Stomach (tissue), 4 donors: Measurements from ENCODE around the gene RAB6B.

ENCODE experiments used
- CTCF ChIP-seq, 7 experiments: fragments of 450-650 bp in 4 of 7; fragments of 200-600 bp in 3 of 7; sonication (generic) in 3 of 7; IDR thresholded peaks; one replicate each; pipeline ENCODE4 v1.5.1; 2016 to 2019; ENCODE audit warnings: antibody characterized with exemption in 7 of 7, control low read depth in 2 of 7, mild to moderate bottlenecking in 1 of 7
- EP300 ChIP-seq: sonication (generic); formaldehyde crosslinking; IDR thresholded peaks from one replicate; pipeline ENCODE4 v1.6.1; 2017; ENCODE audit warnings: antibody characterized with exemption
- POLR2A ChIP-seq, 4 donors: fragments of 450-650 bp; IDR thresholded peaks; one replicate each; pipeline ENCODE4 v1.6.1; 2016; ENCODE audit warnings: antibody characterized with exemption in 4 of 4, control low read depth in 2 of 4, mild to moderate bottlenecking in 1 of 4, moderate library complexity in 1 of 4

- no peak for TF ChIP-seq CTCF (IDR thresholded peaks at IDR 0.05)
- no peak for TF ChIP-seq EP300
- TF ChIP-seq POLR2A (IDR thresholded peaks at IDR 0.05), result no peak
These were observed 43.8 kb upstream of the RAB6B start for GRCh38 chr3:133939463-133939835.
